HG03432 (cell line): ENCODE results near the gene YIPF1.

Experiments
- ATAC-seq: cut with Tn5 transposase; IDR thresholded peaks from one replicate; pipeline ENCODE4 v1.9.1; 2021; ENCODE audit warnings: mild to moderate bottlenecking, moderate library complexity; ENCODE audit not compliant: unreplicated experiment

The YIPF1 gene

GRCh38 chr1:53889304-53890298, at the start of gene YIPF1:
YIPF1 (minus strand) TSS chr1:53889797; CDS start chr1:53888937, 860 bp downstream.
- ATAC-seq, result peak; percentile 93

GRCh38 chr1:53938136-53938830, 48.7 kb upstream of the YIPF1 start:
- no peak for ATAC-seq

DNA sequence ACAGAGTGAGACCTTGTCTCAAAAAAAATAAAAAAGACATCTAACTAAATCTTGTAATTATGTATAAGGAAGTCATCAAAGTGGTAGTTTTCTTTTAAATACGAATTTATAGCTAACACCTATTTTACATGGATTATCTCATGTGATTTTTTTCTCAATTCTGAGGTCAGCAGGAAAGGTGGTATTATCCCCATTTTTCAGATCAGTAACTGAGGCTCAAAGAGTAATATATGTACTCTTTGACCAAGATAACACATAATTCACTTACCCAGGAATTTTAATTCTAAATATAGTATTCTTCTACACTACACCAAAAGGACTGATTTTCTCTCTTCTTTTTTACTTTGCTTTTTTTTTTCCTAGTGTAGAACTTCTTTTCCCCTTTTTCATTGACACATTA, 46.8 kb upstream of the YIPF1 start:
- no peak for ATAC-seq

- ATAC-seq, result no peak
Measured at GRCh38 chr1:53934170-53934765, 44.7 kb upstream of the YIPF1 start.

GRCh38 chr1:53931523-53931922, 41.9 kb upstream of the YIPF1 start:
- no peak for ATAC-seq

DNA sequence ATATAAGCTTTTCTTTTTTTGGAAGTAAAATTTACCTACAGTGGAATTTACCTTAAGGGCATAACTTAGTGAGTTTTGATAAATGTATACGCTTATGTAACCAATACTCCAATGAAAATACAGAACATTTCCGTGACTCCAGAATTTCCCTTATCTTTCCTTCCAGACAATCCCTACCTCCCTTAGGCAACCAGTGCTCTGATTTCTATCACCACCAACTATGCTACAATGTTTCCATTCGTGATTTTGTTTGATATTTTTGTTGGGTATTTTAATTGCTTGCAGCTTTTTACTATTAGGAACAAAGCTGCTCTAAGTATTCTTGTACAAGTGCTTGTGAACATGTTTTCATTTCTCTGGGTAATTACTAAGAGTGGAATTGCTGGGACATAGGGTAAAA, 41.3 kb upstream of the YIPF1 start:
- no peak for ATAC-seq

DNA sequence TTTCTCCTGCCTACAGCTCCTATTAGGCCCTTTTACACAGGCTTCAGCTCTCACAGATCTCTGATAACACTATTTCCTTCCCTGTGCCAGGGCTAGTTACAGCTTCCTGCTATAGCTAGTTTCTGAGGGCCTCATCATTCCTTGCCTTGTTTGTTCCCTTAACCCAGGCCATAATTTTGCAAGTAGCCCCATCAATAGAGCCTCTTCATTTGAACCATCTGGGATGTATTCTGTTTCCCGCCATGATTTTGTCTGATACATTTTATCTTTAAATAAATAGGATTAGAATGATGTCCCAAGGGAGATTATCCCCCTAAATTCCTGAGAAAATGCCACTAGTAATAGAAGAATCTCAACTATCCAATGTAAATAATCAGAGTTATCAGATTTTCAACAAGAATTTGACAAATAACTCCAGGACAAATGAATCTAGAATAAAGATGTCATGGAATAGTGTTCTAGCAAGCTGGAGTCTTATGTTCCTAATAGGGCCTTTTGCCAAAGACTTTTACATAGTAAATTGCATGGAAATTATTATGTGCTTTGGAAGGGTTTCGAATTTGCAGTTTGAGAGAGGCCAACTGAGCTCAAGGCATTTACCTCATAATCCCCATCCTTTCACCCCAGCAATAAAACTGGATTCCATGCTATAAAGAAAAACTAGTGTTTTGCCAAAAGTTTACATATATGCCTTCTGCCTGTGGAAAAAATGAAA, 39.8 kb upstream of the YIPF1 start:
- ATAC-seq, result no peak

- no peak for ATAC-seq
Measured at GRCh38 chr1:53927376-53927881, 37.8 kb upstream of the YIPF1 start.

- no peak for ATAC-seq
Measured at GRCh38 chr1:53919675-53920066, 30.1 kb upstream of the YIPF1 start.

DNA sequence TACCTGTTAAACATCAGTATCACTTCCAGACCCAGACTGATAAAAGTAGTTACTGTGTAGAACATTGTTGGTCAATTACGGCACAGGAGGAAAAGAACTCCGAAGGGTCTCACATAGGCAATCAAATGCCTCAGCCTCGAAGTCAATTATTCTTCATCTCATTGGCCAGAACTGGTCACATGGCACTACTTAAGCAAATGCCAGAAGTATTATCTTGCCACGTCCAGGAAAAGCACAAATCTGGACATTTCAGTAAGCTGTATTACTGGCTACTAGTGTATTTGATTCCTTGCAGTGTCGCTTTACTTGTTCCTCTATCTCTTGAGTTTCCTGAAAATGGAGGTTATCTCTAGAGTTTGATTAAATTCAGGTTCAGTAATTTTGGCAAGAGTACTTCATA, 28.7 kb upstream of the YIPF1 start:
- ATAC-seq, result no peak

DNA sequence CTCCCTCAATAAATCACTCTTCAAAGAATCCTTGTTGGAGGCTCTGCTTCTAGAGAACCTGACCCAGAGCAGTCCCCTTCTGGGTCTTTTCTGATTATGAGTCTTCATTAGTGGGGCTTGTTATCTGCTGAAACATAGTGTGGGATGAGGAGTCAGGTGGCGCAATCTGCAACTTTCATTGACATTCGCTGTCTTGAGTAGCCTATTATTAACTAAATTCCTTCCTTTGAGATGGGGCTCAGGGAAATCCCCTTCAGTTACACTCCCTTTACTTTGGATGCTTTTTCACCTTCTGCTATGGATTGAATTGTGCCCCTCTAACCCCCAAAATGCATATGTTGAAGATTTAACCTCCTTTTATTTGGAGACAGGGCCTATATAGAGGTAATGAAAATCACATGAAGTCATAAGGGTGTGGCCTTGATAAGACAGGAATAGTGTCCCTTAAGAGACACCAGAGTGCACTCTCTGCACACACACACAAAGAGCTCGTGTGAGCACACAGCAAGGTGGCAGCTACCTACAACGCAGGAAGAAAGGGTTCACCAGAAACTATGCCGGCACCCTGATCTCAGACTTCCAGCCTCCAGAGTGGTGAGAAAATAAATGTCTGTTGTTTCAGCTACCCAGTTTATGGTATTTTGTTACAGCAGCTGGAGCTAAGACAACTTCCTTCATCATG, 23.9 kb upstream of the YIPF1 start:
- no peak for ATAC-seq

- ATAC-seq, result no peak
Measured at GRCh38 chr1:53911442-53911841, 21.8 kb upstream of the YIPF1 start.

DNA sequence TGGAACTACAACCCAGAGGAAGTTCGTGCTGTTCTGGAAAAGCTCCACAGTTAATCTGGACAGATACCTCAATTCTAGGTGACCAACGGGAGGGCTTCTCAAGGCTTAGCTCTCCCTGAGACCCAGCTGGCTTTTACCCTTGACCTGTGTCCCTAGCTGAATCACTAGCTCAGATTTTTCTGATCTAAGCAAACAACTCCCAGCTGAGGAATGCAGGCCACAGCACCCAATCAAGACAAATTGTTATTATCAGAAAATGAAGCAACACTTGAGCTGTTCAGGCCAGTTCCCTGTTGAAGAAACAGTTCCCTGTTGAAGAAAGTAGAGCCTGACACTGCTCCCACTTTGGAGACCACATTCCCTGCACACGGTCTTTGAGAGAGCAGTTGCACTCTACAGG, 20.3 kb upstream of the YIPF1 start:
- ATAC-seq, result no peak

DNA sequence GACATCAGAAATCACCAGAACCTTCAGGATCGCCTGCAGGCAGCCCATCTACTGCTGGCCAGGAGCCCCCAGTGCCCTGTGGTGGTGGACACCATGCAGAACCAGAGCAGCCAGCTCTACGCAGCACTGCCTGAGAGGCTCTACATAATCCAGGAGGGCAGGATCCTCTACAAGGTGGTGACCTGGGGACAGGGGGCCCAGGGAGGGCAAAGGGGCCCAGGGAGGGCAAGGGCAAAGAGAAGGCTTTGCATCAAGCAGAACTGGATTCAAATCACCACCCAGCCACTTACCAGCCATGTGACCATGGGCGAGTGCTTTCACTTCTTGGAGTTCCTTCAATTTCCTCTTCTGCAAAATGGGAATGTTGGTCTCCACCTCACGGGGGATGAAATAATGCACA, 16.5 kb upstream of the YIPF1 start:
- ATAC-seq, result no peak

- ATAC-seq, result no peak
Measured at GRCh38 chr1:53905509-53905908, 15.9 kb upstream of the YIPF1 start.

DNA sequence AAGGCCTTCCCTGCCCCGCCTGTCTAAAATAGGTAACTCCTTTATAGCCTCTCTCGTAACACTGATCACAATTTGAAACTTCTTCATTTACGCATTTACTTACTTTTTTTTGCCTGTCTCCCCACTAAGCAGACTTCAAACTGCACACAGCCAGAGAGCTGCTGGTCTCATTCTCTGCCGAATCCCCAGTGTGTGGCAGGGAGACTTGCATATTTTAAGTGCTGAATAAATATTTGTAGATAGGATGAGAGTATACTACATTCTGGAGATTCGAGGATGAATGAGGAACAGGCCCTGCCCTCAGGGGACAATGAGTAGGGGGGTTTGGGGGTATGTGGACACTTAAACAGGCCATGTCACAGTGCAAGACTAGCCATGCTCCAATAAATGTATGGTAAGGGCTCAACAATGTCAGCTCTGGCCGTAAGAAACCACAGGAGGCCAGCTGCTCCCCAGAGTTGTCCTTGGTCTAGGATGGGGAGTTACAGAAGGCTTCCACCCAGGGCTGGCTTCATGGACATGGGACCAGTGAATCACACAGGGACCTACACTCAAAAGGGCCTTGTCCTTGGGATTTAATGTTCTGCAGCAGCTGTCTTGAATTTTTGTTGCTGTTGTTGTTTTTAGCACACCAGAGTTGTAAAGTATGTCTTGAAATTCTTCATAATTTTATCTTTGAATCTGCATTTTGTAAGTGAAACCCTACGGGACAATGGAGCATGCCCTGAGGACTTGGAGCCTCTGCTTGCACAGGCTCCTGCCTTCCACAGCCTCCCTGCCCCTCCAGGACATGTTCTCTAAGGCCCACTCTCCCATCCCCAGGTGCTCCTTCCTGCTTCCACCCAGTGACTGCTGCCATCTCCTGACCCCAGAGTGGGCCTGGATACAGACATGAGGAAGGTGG, 12.9 kb upstream of the YIPF1 start:
- no peak for ATAC-seq

GRCh38 chr1:53899708-53900107, 10.1 kb upstream of the YIPF1 start:
- no peak for ATAC-seq

DNA sequence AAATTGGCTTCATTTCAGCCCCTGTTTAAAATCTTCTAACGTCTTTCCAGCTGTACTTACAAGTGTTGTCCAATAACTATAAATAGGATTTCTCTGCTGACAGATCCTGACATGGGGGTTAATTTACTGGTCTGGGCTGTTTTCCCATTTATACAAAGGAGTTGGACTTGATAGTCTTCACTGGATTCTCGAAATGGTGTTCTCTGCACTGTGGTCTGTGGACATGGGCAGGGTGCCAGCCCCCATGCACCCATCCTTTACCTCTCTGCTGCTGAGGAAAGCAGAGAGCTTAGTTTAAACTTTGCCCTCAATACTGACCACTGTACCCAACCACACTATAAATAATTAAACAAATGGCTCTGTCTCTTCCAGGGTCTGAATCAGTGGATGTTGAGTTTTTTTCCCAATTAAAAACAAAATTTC, 9.6 kb upstream of the YIPF1 start:
- ATAC-seq, result peak; percentile 45

DNA sequence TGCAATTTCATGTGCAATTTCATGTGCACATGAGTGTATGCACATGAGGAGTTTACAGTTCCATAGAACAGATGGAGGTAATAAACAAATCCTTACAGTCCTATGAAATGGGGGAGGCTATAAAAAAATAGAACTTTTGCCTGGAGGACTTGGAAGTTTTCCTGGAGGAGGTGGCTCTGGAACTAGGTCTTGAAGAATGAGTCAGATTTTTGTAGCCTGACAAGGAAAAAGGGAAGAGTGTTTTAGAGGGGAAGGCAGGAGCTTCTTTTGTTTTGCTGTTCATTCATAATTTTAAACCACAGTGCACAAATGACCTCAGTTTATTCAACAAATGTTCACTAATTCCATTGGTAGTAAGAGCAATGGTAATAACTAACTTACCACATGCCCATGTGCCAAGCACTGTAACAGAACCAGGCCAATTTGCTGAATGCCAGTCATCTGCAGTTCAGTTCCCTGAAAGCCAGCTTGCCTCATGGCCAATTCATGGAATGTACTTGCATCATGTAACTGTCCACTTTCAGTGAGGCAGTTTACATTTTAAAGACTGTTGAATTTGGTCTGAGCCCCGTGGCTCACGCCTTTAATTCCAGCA, 7.1 kb upstream of the YIPF1 start:
- ATAC-seq, result no peak
